ENCODE measurements around the gene UQCC2.

- no peak for TF ChIP-seq FOXJ3 (CRISPR knock-in tag; IDR thresholded peaks at IDR 0.05)
- no peak for TF ChIP-seq POLR2AphosphoS5 (IDR thresholded peaks at IDR 0.05; ENCODE audit: low read depth, low read length)
- TF ChIP-seq CTCF (IDR thresholded peaks at IDR 0.05) = no peak
- TF ChIP-seq, protein P1, sequence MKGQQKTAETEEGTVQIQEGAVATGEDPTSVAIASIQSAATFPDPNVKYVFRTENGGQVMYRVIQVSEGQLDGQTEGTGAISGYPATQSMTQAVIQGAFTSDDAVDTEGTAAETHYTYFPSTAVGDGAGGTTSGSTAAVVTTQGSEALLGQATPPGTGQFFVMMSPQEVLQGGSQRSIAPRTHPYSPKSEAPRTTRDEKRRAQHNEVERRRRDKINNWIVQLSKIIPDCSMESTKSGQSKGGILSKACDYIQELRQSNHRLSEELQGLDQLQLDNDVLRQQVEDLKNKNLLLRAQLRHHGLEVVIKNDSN (IDR thresholded peaks at IDR 0.05; ENCODE audit: borderline replicate concordance, low read depth) = no peak
- TF ChIP-seq, protein P2, sequence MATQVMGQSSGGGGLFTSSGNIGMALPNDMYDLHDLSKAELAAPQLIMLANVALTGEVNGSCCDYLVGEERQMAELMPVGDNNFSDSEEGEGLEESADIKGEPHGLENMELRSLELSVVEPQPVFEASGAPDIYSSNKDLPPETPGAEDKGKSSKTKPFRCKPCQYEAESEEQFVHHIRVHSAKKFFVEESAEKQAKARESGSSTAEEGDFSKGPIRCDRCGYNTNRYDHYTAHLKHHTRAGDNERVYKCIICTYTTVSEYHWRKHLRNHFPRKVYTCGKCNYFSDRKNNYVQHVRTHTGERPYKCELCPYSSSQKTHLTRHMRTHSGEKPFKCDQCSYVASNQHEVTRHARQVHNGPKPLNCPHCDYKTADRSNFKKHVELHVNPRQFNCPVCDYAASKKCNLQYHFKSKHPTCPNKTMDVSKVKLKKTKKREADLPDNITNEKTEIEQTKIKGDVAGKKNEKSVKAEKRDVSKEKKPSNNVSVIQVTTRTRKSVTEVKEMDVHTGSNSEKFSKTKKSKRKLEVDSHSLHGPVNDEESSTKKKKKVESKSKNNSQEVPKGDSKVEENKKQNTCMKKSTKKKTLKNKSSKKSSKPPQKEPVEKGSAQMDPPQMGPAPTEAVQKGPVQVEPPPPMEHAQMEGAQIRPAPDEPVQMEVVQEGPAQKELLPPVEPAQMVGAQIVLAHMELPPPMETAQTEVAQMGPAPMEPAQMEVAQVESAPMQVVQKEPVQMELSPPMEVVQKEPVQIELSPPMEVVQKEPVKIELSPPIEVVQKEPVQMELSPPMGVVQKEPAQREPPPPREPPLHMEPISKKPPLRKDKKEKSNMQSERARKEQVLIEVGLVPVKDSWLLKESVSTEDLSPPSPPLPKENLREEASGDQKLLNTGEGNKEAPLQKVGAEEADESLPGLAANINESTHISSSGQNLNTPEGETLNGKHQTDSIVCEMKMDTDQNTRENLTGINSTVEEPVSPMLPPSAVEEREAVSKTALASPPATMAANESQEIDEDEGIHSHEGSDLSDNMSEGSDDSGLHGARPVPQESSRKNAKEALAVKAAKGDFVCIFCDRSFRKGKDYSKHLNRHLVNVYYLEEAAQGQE (IDR thresholded peaks at IDR 0.05; ENCODE audit: low read depth, low read length) = no peak
- no peak for TF ChIP-seq EP300 (IDR thresholded peaks at IDR 0.05; ENCODE audit: borderline replicate concordance in 1 of 2, low read depth in 1 of 2, low read length in 1 of 2)
- TF ChIP-seq, protein P3, sequence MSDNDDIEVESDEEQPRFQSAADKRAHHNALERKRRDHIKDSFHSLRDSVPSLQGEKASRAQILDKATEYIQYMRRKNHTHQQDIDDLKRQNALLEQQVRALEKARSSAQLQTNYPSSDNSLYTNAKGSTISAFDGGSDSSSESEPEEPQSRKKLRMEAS (IDR thresholded peaks at IDR 0.05; ENCODE audit: low read depth) = no peak
- no peak for TF ChIP-seq TAF1 (IDR thresholded peaks at IDR 0.05; ENCODE audit: borderline replicate concordance, low read depth, low read length)
- TF ChIP-seq MEF2A (IDR thresholded peaks at IDR 0.05; ENCODE audit: borderline replicate concordance, low read depth) = no peak
- no peak for TF ChIP-seq EZH2phosphoT487 (IDR thresholded peaks at IDR 0.05; ENCODE audit: borderline replicate concordance, low read depth)
- TF ChIP-seq SIN3A (IDR thresholded peaks at IDR 0.05; ENCODE audit: borderline replicate concordance, low read depth, low read length) = no peak
- TF ChIP-seq CHD2 (IDR thresholded peaks at IDR 0.05; ENCODE audit: low read length, partially characterized antibody) = no peak
- TF ChIP-seq NFIC (IDR thresholded peaks at IDR 0.05; ENCODE audit: borderline replicate concordance) = no peak
- TF ChIP-seq RAD21 (IDR thresholded peaks at IDR 0.05; ENCODE audit: low read length) = no peak
These were observed 59.5 kb downstream of the UQCC2 start for GRCh38 chr6:33652002-33652401.

Data from SK-N-SH (cell line).